HepG2 (cell line): ENCODE measurements around the gene RAC3. TPM values are rescaled to one million over a fixed set of nuclear protein-coding genes. Genes with fewer than 3 reads are reported as not detected.
A peak's percentile ranks its signal among the peaks of the same experiment; 100 is the strongest.

Experiments
- ATM ChIP-seq: fragments of 450-650 bp; IDR thresholded peaks from 2 replicates; pipeline ENCODE4 v1.7.1; 2017; ENCODE audit warnings: mild to moderate bottlenecking, borderline replicate concordance
- CC2D1A ChIP-seq: sonication (generic); formaldehyde crosslinking; IDR thresholded peaks from 2 replicates; pipeline ENCODE4 v1.8.1; 2023; ENCODE audit warnings: mild to moderate bottlenecking, missing genetic modification reagents
- CENPT ChIP-seq: sonication (generic); formaldehyde crosslinking; IDR thresholded peaks from 2 replicates; pipeline ENCODE4 v1.8.0; 2022; ENCODE audit warnings: low read depth, mild to moderate bottlenecking, moderate library complexity, missing genetic modification reagents
- DBP ChIP-seq: sonication (generic); formaldehyde crosslinking; IDR thresholded peaks from 2 replicates; pipeline ENCODE4 v1.4.0; 2020; ENCODE audit warnings: missing genetic modification reagents; ENCODE audit errors: not compliant biosample characterization
- HOXA9 ChIP-seq: sonication (generic); formaldehyde crosslinking; IDR thresholded peaks from 2 replicates; pipeline ENCODE4 v1.8.1; 2022; ENCODE audit warnings: missing genetic modification reagents, mild to moderate bottlenecking, moderate library complexity, borderline replicate concordance
- HOXD1 ChIP-seq: sonication (generic); formaldehyde crosslinking; IDR thresholded peaks from 2 replicates; pipeline ENCODE4 v1.5.0; 2020; ENCODE audit warnings: missing genetic modification reagents
- KLF6 ChIP-seq: IDR thresholded peaks from 2 replicates; pipeline ENCODE4 v1.8.0; 2016; ENCODE audit warnings: missing biosample characterization, missing genetic modification reagents
- MATR3 ChIP-seq: sonication (generic); formaldehyde crosslinking; IDR thresholded peaks from 2 replicates; pipeline ENCODE4 v1.4.0; 2020; ENCODE audit warnings: missing genetic modification reagents
- MBNL3 ChIP-seq: fragments of 250-450 bp; sonication (Bioruptor Pico); conservative IDR thresholded peaks from 2 replicates; pipeline ENCODE4 v1.8.0; 2022; ENCODE audit warnings: mild to moderate bottlenecking, inconsistent platforms
- NAIF1 ChIP-seq: sonication (generic); formaldehyde crosslinking; IDR thresholded peaks from 2 replicates; pipeline ENCODE4 v1.5.0; 2020; ENCODE audit warnings: mild to moderate bottlenecking, missing genetic modification reagents, borderline replicate concordance
- NFATC3 ChIP-seq: sonication (generic); formaldehyde crosslinking; IDR thresholded peaks from 2 replicates; pipeline ENCODE4 v1.5.1; 2020; ENCODE audit warnings: mild to moderate bottlenecking, missing genetic modification reagents
- PTBP1 ChIP-seq: fragments of 200-400 bp; formaldehyde crosslinking; IDR thresholded peaks from 2 replicates; pipeline ENCODE4 v1.6.1; 2018; ENCODE audit warnings: low read length, low read depth; ENCODE audit not compliant: poor library complexity, severe bottlenecking
- SUZ12 ChIP-seq: fragments of 150-350 bp; IDR thresholded peaks from 2 replicates; pipeline ENCODE4 v1.6.1; 2014; ENCODE audit warnings: low read depth, low read length
- ZNF530 ChIP-seq: sonication (generic); formaldehyde crosslinking; IDR thresholded peaks from 2 replicates; pipeline ENCODE4 v1.5.0; 2020; ENCODE audit warnings: low read depth, mild to moderate bottlenecking, missing genetic modification reagents
- ZNF557 ChIP-seq: sonication (generic); formaldehyde crosslinking; IDR thresholded peaks from 2 replicates; pipeline ENCODE4 v1.4.0; 2020; ENCODE audit warnings: missing genetic modification reagents
- ZSCAN21 ChIP-seq: sonication (generic); formaldehyde crosslinking; IDR thresholded peaks from 2 replicates; pipeline ENCODE4 v1.8.0; 2022; ENCODE audit warnings: mild to moderate bottlenecking, missing genetic modification reagents, moderate library complexity, borderline replicate concordance
- polyA plus RNA-seq, 8 experiments: library from polyadenylated mRNA; depleted of rRNA in 3 of 8; stranded (reverse) in 7 of 8; unstranded in 1 of 8; fragments of >200 nt; fragmentation: Illumina TruSeq in 4 of 8; extraction: Trizol in 4 of 8; gene quantifications; 2 replicates each; pipeline versions ENCODE4 v1.2.1 to v1.2.3, GENCODE V29; 2011 to 2016; ENCODE audit warnings: low read depth in 4 of 8, missing spikeins in 1 of 8, mixed read lengths in 1 of 8; ENCODE audit not compliant: insufficient read depth in 1 of 8
- total RNA-seq, 5 experiments: library from RNA; depleted of rRNA; stranded (reverse); fragments of >200 nt; fragmentation: Illumina TruSeq; extraction: Trizol; gene quantifications; 2 replicates each; pipeline ENCODE4 v1.2.3, GENCODE V29; 2016; ENCODE audit warnings: low read depth in 1 of 5
- TF ChIP-seq, protein P1 (sequence below): sonication (generic); formaldehyde crosslinking; IDR thresholded peaks from 2 replicates; pipeline ENCODE4 v1.4.0; 2020; ENCODE audit warnings: missing genetic modification reagents
- TF ChIP-seq, protein P2 (sequence below): sonication (generic); formaldehyde crosslinking; conservative IDR thresholded peaks from 2 replicates; pipeline ENCODE4 v1.4.0; 2020; ENCODE audit warnings: missing genetic modification reagents
- TF ChIP-seq, protein P3 (sequence below): sonication (generic); formaldehyde crosslinking; IDR thresholded peaks from 2 replicates; pipeline ENCODE4 v1.9.0; 2021; ENCODE audit warnings: missing genetic modification reagents, borderline replicate concordance
- TF ChIP-seq, protein P4 (sequence below): sonication (generic); formaldehyde crosslinking; IDR thresholded peaks from 2 replicates; pipeline ENCODE4 v1.4.0; 2020; ENCODE audit warnings: missing genetic modification reagents
- TF ChIP-seq, protein P5 (sequence below): sonication (generic); formaldehyde crosslinking; IDR thresholded peaks from 2 replicates; pipeline ENCODE4 v1.9.0; 2021; ENCODE audit warnings: missing genetic modification reagents, mild to moderate bottlenecking, borderline replicate concordance

The RAC3 gene
- total and polyA plus RNA-seq, 2 of the 13 experiments (the other 11 are each of a cell fraction or from before 2014, with no cell fraction given): 10.5 to 21.3 TPM

- TF ChIP-seq, protein P1, sequence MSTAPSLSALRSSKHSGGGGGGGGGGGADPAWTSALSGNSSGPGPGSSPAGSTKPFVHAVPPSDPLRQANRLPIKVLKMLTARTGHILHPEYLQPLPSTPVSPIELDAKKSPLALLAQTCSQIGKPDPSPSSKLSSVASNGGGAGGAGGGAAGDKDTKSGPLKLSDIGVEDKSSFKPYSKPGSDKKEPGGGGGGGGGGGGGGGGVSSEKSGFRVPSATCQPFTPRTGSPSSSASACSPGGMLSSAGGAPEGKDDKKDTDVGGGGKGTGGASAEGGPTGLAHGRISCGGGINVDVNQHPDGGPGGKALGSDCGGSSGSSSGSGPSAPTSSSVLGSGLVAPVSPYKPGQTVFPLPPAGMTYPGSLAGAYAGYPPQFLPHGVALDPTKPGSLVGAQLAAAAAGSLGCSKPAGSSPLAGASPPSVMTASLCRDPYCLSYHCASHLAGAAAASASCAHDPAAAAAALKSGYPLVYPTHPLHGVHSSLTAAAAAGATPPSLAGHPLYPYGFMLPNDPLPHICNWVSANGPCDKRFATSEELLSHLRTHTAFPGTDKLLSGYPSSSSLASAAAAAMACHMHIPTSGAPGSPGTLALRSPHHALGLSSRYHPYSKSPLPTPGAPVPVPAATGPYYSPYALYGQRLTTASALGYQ (CRISPR knock-in tag): no peak
- TF ChIP-seq SUZ12 (no peak), MATR3 (CRISPR knock-in tag) (no peak), HOXA9 (no peak), NFATC3 (CRISPR knock-in tag) (no peak), DBP (CRISPR knock-in tag) (no peak), HOXD1 (CRISPR knock-in tag) (no peak), CC2D1A (CRISPR knock-in tag) (no peak), ZNF557 (CRISPR knock-in tag) (no peak), MBNL3 (CRISPR knock-in tag) (no peak), ATM (no peak), NAIF1 (peak; percentile 25; the same call in 1 of the 2 replicates), PTBP1 (peak; percentile 27), KLF6 (CRISPR knock-in tag) (no peak), CENPT (CRISPR knock-in tag) (no peak), ZSCAN21 (CRISPR knock-in tag) (no peak), ZNF530 (no peak)
- TF ChIP-seq, protein P2, sequence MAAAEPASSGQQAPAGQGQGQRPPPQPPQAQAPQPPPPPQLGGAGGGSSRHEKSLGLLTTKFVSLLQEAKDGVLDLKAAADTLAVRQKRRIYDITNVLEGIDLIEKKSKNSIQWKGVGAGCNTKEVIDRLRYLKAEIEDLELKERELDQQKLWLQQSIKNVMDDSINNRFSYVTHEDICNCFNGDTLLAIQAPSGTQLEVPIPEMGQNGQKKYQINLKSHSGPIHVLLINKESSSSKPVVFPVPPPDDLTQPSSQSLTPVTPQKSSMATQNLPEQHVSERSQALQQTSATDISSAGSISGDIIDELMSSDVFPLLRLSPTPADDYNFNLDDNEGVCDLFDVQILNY (CRISPR knock-in tag): no peak
- TF ChIP-seq, protein P3, sequence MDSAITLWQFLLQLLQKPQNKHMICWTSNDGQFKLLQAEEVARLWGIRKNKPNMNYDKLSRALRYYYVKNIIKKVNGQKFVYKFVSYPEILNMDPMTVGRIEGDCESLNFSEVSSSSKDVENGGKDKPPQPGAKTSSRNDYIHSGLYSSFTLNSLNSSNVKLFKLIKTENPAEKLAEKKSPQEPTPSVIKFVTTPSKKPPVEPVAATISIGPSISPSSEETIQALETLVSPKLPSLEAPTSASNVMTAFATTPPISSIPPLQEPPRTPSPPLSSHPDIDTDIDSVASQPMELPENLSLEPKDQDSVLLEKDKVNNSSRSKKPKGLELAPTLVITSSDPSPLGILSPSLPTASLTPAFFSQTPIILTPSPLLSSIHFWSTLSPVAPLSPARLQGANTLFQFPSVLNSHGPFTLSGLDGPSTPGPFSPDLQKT (CRISPR knock-in tag): no peak
- TF ChIP-seq, protein P4, sequence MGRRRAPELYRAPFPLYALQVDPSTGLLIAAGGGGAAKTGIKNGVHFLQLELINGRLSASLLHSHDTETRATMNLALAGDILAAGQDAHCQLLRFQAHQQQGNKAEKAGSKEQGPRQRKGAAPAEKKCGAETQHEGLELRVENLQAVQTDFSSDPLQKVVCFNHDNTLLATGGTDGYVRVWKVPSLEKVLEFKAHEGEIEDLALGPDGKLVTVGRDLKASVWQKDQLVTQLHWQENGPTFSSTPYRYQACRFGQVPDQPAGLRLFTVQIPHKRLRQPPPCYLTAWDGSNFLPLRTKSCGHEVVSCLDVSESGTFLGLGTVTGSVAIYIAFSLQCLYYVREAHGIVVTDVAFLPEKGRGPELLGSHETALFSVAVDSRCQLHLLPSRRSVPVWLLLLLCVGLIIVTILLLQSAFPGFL (CRISPR knock-in tag): no peak
- TF ChIP-seq, protein P5, sequence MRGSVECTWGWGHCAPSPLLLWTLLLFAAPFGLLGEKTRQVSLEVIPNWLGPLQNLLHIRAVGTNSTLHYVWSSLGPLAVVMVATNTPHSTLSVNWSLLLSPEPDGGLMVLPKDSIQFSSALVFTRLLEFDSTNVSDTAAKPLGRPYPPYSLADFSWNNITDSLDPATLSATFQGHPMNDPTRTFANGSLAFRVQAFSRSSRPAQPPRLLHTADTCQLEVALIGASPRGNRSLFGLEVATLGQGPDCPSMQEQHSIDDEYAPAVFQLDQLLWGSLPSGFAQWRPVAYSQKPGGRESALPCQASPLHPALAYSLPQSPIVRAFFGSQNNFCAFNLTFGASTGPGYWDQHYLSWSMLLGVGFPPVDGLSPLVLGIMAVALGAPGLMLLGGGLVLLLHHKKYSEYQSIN (CRISPR knock-in tag): no peak
Measured at GRCh38 chr17:82021900-82022309, 9.6 kb upstream of the RAC3 start (continued).
